Upper lobe of right lung (tissue), 1 donor: ENCODE results near the gene CYREN. TPM values are rescaled to one million over a fixed set of nuclear protein-coding genes. Genes with fewer than 3 reads are reported as not detected.

Source experiments
- ATAC-seq: fragments of 200-7000 bp; cut with Tn5 transposase; one replicate; pipeline ENCODE4 v1.9.1; 2020; ENCODE audit warnings: mild to moderate bottlenecking, moderate library complexity
- DNase-seq: peaks from one replicate; pipeline ENCODE4 v3.0.0-alpha.2; 2020
- H3K27ac ChIP-seq: fragments of 200-600 bp; one replicate; pipeline ENCODE4 v1.8.0; 2022
- H3K27me3 ChIP-seq: fragments of 200-600 bp; one replicate; pipeline ENCODE4 v1.8.0; 2022; ENCODE audit warnings: mild to moderate bottlenecking
- H3K36me3 ChIP-seq: fragments of 200-600 bp; one replicate; pipeline ENCODE4 v1.8.0; 2022
- H3K4me1 ChIP-seq: fragments of 200-600 bp; one replicate; pipeline ENCODE4 v1.8.0; 2022
- H3K4me3 ChIP-seq: fragments of 200-600 bp; one replicate; pipeline ENCODE4 v1.8.0; 2022; ENCODE audit warnings: mild to moderate bottlenecking
- H3K9me3 ChIP-seq: fragments of 200-600 bp; one replicate; pipeline ENCODE4 v1.8.0; 2022
- CTCF ChIP-seq: fragments of 200-600 bp; IDR thresholded peaks from one replicate; pipeline ENCODE4 v1.8.0; 2022; ENCODE audit warnings: antibody characterized with exemption
- intact Hi-C: fragments of 100-400 bp; cut with DNase I; formaldehyde crosslinking; loops from one replicate; pipeline ENCODE4 v1.11.0; 2022
- total RNA-seq: library from RNA; stranded (reverse); fragmentation: NEBNext Ultra II Directional; extraction: Animal tissue kit (Norgen Biotek cat#: 25700); gene quantifications from one replicate; pipeline ENCODE4 v1.2.1, GENCODE V29; 2021
- donor health status: DM: no; HTN: yes; CAD: no; lungs with severe emphysema.

Gene CYREN
- total RNA-seq, 1 donor from 2014 or later = 39.3 TPM

GRCh38 chr7:135199439-135199838 is 28.9 kb upstream of the CYREN start:
- DNase-seq = no peak
- H3K4me1 ChIP-seq = peaks cover 15% of the 10 kb centered on the region
- ATAC-seq = no peak
- H3K9me3 ChIP-seq = no peaks in the 10 kb centered on the region
- H3K36me3 ChIP-seq = peaks cover 80% of the 10 kb centered on the region
- TF ChIP-seq CTCF = no peak
- intact Hi-C loops = no loop called here
- no peak overlapping the region for H3K27ac ChIP-seq
- H3K4me3 ChIP-seq = no peak overlapping the region
- H3K27me3 ChIP-seq = no peaks in the 10 kb centered on the region

- TF ChIP-seq CTCF = no peak
- ATAC-seq (no peak), DNase-seq (no peak)
- no peaks in the 10 kb centered on the region for H3K27me3 ChIP-seq
- H3K27ac ChIP-seq = no peak overlapping the region
- H3K9me3 ChIP-seq = no peaks in the 10 kb centered on the region
- intact Hi-C loops = no loop called here
- H3K36me3 ChIP-seq = peaks cover 94% of the 10 kb centered on the region
- H3K4me1 ChIP-seq = peaks cover 15% of the 10 kb centered on the region
- H3K4me3 ChIP-seq = no peak overlapping the region
Measured at GRCh38 chr7:135197906-135198655, 27.6 kb upstream of the CYREN start.

GRCh38 chr7:135197343-135197742 is 26.8 kb upstream of the CYREN start:
- H3K27me3 ChIP-seq = no peaks in the 10 kb centered on the region
- ATAC-seq (no peak), DNase-seq (no peak)
- peaks cover 8% of the 10 kb centered on the region for H3K4me1 ChIP-seq
- H3K4me3 ChIP-seq = no peak overlapping the region
- no peak overlapping the region for H3K27ac ChIP-seq
- no peaks in the 10 kb centered on the region for H3K9me3 ChIP-seq
- TF ChIP-seq CTCF = no peak
- peaks cover 96% of the 10 kb centered on the region for H3K36me3 ChIP-seq
- intact Hi-C loops = no loop called here

- H3K9me3 ChIP-seq = no peaks in the 10 kb centered on the region
- no peak for DNase-seq
- H3K36me3 ChIP-seq = peaks cover 91% of the 10 kb centered on the region
- H3K27me3 ChIP-seq = no peaks in the 10 kb centered on the region
- peaks cover 5% of the 10 kb centered on the region for H3K4me1 ChIP-seq
- peak; percentile 7 for ATAC-seq
- H3K27ac ChIP-seq = no peak overlapping the region
- no peak overlapping the region for H3K4me3 ChIP-seq
- intact Hi-C loops = no loop called here
- TF ChIP-seq CTCF = no peak
Measured at GRCh38 chr7:135195968-135196629, 25.6 kb upstream of the CYREN start.

- intact Hi-C loops = no loop called here
- no peak overlapping the region for H3K27ac ChIP-seq
- no peaks in the 10 kb centered on the region for H3K4me1 ChIP-seq
- H3K4me3 ChIP-seq = no peak overlapping the region
- H3K27me3 ChIP-seq = no peaks in the 10 kb centered on the region
- H3K36me3 ChIP-seq = peaks cover 88% of the 10 kb centered on the region
- H3K9me3 ChIP-seq = no peaks in the 10 kb centered on the region
- no peak for ATAC-seq
- TF ChIP-seq CTCF = no peak
- DNase-seq = no peak
Measured at GRCh38 chr7:135195156-135195555, 24.6 kb upstream of the CYREN start.
